Stimulated activated CD8-positive, alpha-beta memory T cell treated with anti-CD3 and anti-CD28 coated beads, Interleukin-2, amount 100 ng/mL, for 48 hours (primary cell): ENCODE data around the gene IQGAP2.

Experiments used
- DNase-seq, 2 donors: peaks; one replicate each; pipeline ENCODE4 v3.0.0-alpha.2; 2020; ENCODE audit warnings: low read depth in 2 of 2

The IQGAP2 gene

GRCh38 chr5:76608833-76609232, 205.7 kb downstream of the IQGAP2 start:
- no peak for DNase-seq

- no peak for DNase-seq
These were observed 207.1 kb downstream of the IQGAP2 start for GRCh38 chr5:76610196-76610595.

- no peak for DNase-seq
These were observed 209.9 kb downstream of the IQGAP2 start for GRCh38 chr5:76612942-76613341.

- DNase-seq: no peak
These were observed 212.7 kb downstream of the IQGAP2 start for GRCh38 chr5:76615759-76616158.

- no peak for DNase-seq
These were observed 213.1 kb downstream of the IQGAP2 start for GRCh38 chr5:76616206-76616605.

GRCh38 chr5:76617229-76617628, 214.1 kb downstream of the IQGAP2 start:
- DNase-seq: no peak

- DNase-seq: no peak
These were observed 214.6 kb downstream of the IQGAP2 start for GRCh38 chr5:76617675-76618074.

GRCh38 chr5:76620166-76620565, 217.1 kb downstream of the IQGAP2 start:
- no peak for DNase-seq

- no peak for DNase-seq
These were observed 219.0 kb downstream of the IQGAP2 start for GRCh38 chr5:76622076-76622475.

- DNase-seq: no peak
These were observed 220.0 kb downstream of the IQGAP2 start, which contains the start of gene F2RL2 for GRCh38 chr5:76622973-76623596. Gene F2RL2, minus strand, starts transcription at chr5:76623403. Its CDS starts 173 bp downstream, at chr5:76623230.

GRCh38 chr5:76625087-76625815, 222.2 kb downstream of the IQGAP2 start:
- DNase-seq: no peak

GRCh38 chr5:76626738-76627137, 223.7 kb downstream of the IQGAP2 start:
- DNase-seq: no peak

GRCh38 chr5:76634661-76635060, 231.6 kb downstream of the IQGAP2 start:
- no peak for DNase-seq

- no peak for DNase-seq
These were observed 234.4 kb downstream of the IQGAP2 start for GRCh38 chr5:76637490-76637889.

GRCh38 chr5:76638479-76638878, 235.4 kb downstream of the IQGAP2 start:
- no peak for DNase-seq

GRCh38 chr5:76641514-76642120, 238.5 kb downstream of the IQGAP2 start:
- DNase-seq: peak; percentile 34 to 60

GRCh38 chr5:76642390-76643040, 239.4 kb downstream of the IQGAP2 start:
- DNase-seq: no peak

- no peak for DNase-seq
These were observed 240.3 kb downstream of the IQGAP2 start for GRCh38 chr5:76643371-76643770.

- no peak for DNase-seq
These were observed 246.1 kb downstream of the IQGAP2 start for GRCh38 chr5:76649140-76649539.

- DNase-seq: no peak
These were observed 249.8 kb downstream of the IQGAP2 start for GRCh38 chr5:76652809-76653414.

- DNase-seq: no peak
These were observed 254.0 kb downstream of the IQGAP2 start for GRCh38 chr5:76657091-76657490.

- no peak for DNase-seq
These were observed 254.7 kb downstream of the IQGAP2 start for GRCh38 chr5:76657683-76658311.
